Esophagus squamous epithelium (tissue), 4 donors: ENCODE results near the gene EVI2B.

Experiments
- CTCF ChIP-seq, 6 experiments: fragments of 450-650 bp in 4 of 6; fragments of 200-600 bp in 2 of 6; sonication (generic) in 2 of 6; IDR thresholded peaks; one replicate each; pipeline ENCODE4 v1.5.1; 2016 to 2019; ENCODE audit warnings: antibody characterized with exemption in 6 of 6, mild to moderate bottlenecking in 4 of 6, moderate library complexity in 4 of 6
- POLR2A ChIP-seq, 4 donors: fragments of 450-650 bp; IDR thresholded peaks; one replicate each; pipeline ENCODE4 v1.6.1; 2017; ENCODE audit warnings: antibody characterized with exemption in 4 of 4, mild to moderate bottlenecking in 4 of 4, moderate library complexity in 3 of 4

GRCh38 chr17:31295489-31295871, 18.4 kb downstream of the EVI2B start:
- TF ChIP-seq CTCF (IDR thresholded peaks at IDR 0.05) (no peak), POLR2A (IDR thresholded peaks at IDR 0.05) (no peak)
